GM12878 (cell line): ENCODE results near the gene UBE2E2. TPM values are rescaled to one million over a fixed set of nuclear protein-coding genes. Genes with fewer than 3 reads are reported as not detected.
"Not testable (repeated sequence)": the region's sequence is repeated elsewhere in the genome, so short reads cannot be mapped to it uniquely, and the experiment has no call there.

Source experiments
- ATAC-seq: fragments of 200-7000 bp; cut with Tn5 transposase; 3 replicates; pipeline ENCODE4 v1.9.1; 2020; ENCODE audit warnings: mild to moderate bottlenecking, moderate library complexity
- BruUV-seq: library from RNA; stranded (reverse); fragments of 400-500 nt; replicated peaks from 2 replicates; lab custom pipeline; 2021; lab: Mats Ljungman, UMichigan
- CTCF ChIA-PET: fragments of 300-600 bp; sonication (Branson Sonifier 250); formaldehyde crosslinking; extraction: SDS; loops from one replicate; lab custom pipeline; 2021; ENCODE audit warnings: inconsistent platforms; lab: Yijun Ruan, JAX
- POLR2A ChIA-PET: fragments of 350-600 bp; formaldehyde crosslinking; extraction: SDS; loops from one replicate; lab custom pipeline; 2021; ENCODE audit warnings: inconsistent platforms; lab: Charles Lee
- RAD21 ChIA-PET: fragments of 300-600 bp; sonication (Branson Sonifier 250); formaldehyde crosslinking; loops from one replicate; lab custom pipeline; 2023; ENCODE audit warnings: antibody characterized with exemption; ENCODE audit not compliant: unreplicated experiment; lab: Charles Lee
- SMC1A ChIA-PET: fragments of 300-600 bp; sonication (Branson Sonifier 250); formaldehyde crosslinking; loops from one replicate; lab custom pipeline; 2023; ENCODE audit not compliant: unreplicated experiment, uncharacterized antibody; lab: Charles Lee
- DNase-seq: peaks from one replicate; pipeline ENCODE4 v3.0.0-alpha.2; 2011; ENCODE audit warnings: low read depth, low spot score
- FAIRE-seq: peaks from 3 replicates; lab custom pipeline; 2011; peaks lifted over from hg19 to GRCh38; lab: Jason Lieb, UNC
- H2AFZ ChIP-seq: 2 replicates; pipeline ENCODE4 v1.6.0; 2011; ENCODE audit warnings: low read depth, low read length, control low read depth; ENCODE audit not compliant: control insufficient read depth
- H3K27ac ChIP-seq: 2 replicates; pipeline ENCODE4 v1.5.1; 2011; ENCODE audit warnings: control low read depth; ENCODE audit not compliant: control insufficient read depth, insufficient read depth
- H3K27me3 ChIP-seq, 2 experiments: replicated peaks in 1 of 2; 2 replicates each; pipeline versions ENCODE4 v1.6.0 to v1.6.1; 2011; ENCODE audit warnings: low read length in 1 of 2; ENCODE audit not compliant: control insufficient read depth in 2 of 2, insufficient read depth in 2 of 2
- H3K36me3 ChIP-seq, 2 experiments: 2 replicates each; pipeline ENCODE4 v1.5.1; 2011; ENCODE audit warnings: low read length in 1 of 2; ENCODE audit not compliant: control insufficient read depth in 2 of 2, insufficient read depth in 2 of 2
- H3K4me1 ChIP-seq: 2 replicates; pipeline ENCODE4 v1.6.1; 2011; ENCODE audit warnings: mild to moderate bottlenecking, low read length, moderate library complexity, mixed read lengths; ENCODE audit not compliant: control insufficient read depth, insufficient read depth
- H3K4me2 ChIP-seq: 2 replicates; pipeline ENCODE4 v1.6.0; 2011; ENCODE audit warnings: control low read depth; ENCODE audit not compliant: control insufficient read depth, insufficient read depth
- H3K4me3 ChIP-seq: fragments of 200-600 bp; sonication (generic); 2 replicates; pipeline ENCODE4 v1.5.1; 2016
- H3K79me2 ChIP-seq: 2 replicates; pipeline ENCODE4 v1.6.0; 2011; ENCODE audit warnings: low read length; ENCODE audit not compliant: control insufficient read depth, insufficient read depth
- H3K9ac ChIP-seq: 2 replicates; pipeline ENCODE4 v1.8.0; 2011; ENCODE audit warnings: low read length, control low read depth, mixed read lengths; ENCODE audit not compliant: control insufficient read depth, insufficient read depth
- H3K9me3 ChIP-seq: replicated peaks from 3 replicates; pipeline ENCODE4 v1.5.1; 2011; ENCODE audit warnings: mild to moderate bottlenecking, low read length; ENCODE audit not compliant: control insufficient read depth, insufficient read depth
- H4K20me1 ChIP-seq: 2 replicates; pipeline ENCODE4 v1.6.0; 2011; ENCODE audit not compliant: control insufficient read depth, insufficient read depth
- BCL11A ChIP-seq: IDR thresholded peaks from 2 replicates; pipeline ENCODE4 v1.6.1; 2011; ENCODE audit warnings: low read depth, low read length
- MEF2B ChIP-seq: fragments of 450-650 bp; IDR thresholded peaks from 2 replicates; pipeline ENCODE4 v1.6.1; 2018; ENCODE audit warnings: mild to moderate bottlenecking, moderate library complexity; ENCODE audit not compliant: partially characterized antibody, poor library complexity, severe bottlenecking
- MTA2 ChIP-seq: fragments of 450-650 bp; IDR thresholded peaks from 2 replicates; pipeline ENCODE4 v1.6.1; 2016; ENCODE audit warnings: low read depth, mild to moderate bottlenecking, moderate library complexity
- POU2F2 ChIP-seq: IDR thresholded peaks from 3 replicates; pipeline ENCODE4 v1.6.1; 2011; ENCODE audit warnings: low read depth, mild to moderate bottlenecking, low read length, borderline replicate concordance
- SPI1 ChIP-seq: IDR thresholded peaks from 2 replicates; pipeline ENCODE4 v1.6.1; 2011; ENCODE audit warnings: low read depth, mild to moderate bottlenecking, low read length, moderate library complexity, borderline replicate concordance; ENCODE audit not compliant: insufficient read depth
- TAF1 ChIP-seq: IDR thresholded peaks from 2 replicates; pipeline ENCODE4 v1.6.1; 2011; ENCODE audit warnings: mild to moderate bottlenecking, low read depth, low read length, borderline replicate concordance
- TBL1XR1 ChIP-seq: IDR thresholded peaks from 2 replicates; pipeline ENCODE4 v1.6.1; 2012; ENCODE audit warnings: low read depth, low read length, improper control_type of control experiment
- ZNF274 ChIP-seq: IDR thresholded peaks from one replicate; pipeline ENCODE4 v1.8.0; 2011; ENCODE audit not compliant: insufficient read length, insufficient read depth
- ZNF622 ChIP-seq: fragments of 450-650 bp; IDR thresholded peaks from 2 replicates; pipeline ENCODE4 v1.6.1; 2017; ENCODE audit warnings: mild to moderate bottlenecking, inconsistent platforms
- WGBS: methylation state at CpG from one replicate; pipeline ENCODE4 v1.1.6; 2016; ENCODE audit warnings: low lambda C conversion rate; ENCODE audit not compliant: insufficient replicate concordance, insufficient coverage; ENCODE audit errors: missing lambda C conversion rate; 5-methylcytosine and 5-hydroxymethylcytosine counted together
- in situ Hi-C: fragments of 300-500 bp; cut with MboI; formaldehyde crosslinking; loops from 9 replicates; pipeline ENCODE4 v1.14.3; 2018; ENCODE audit warnings: mixed read lengths
- intact Hi-C: fragments of 100-400 bp; cut with micrococcal nuclease; formaldehyde crosslinking; loops from one replicate; pipeline ENCODE4 v1.14.2; 2022; ENCODE audit not compliant: unreplicated experiment
- polyA plus RNA-seq, 11 experiments: library from polyadenylated mRNA; depleted of rRNA in 4 of 11; unstranded in 6 of 11; stranded (reverse) in 5 of 11; fragments of >200 nt; fragmentation: Nextera tagmentation in 4 of 11; fragmentation: Illumina TruSeq in 1 of 11; extraction: Ambion mirVana in 4 of 11; extraction: Trizol in 1 of 11; gene quantifications; 1 replicate in 1 of 11; 2 replicates in 10 of 11; pipeline versions ENCODE4 v1.2.1 to v1.2.3, GENCODE V29; 2011 to 2016; ENCODE audit warnings: inconsistent platforms in 2 of 11, missing spikeins in 2 of 11, low read depth in 1 of 11
- total RNA-seq, 4 experiments: library from RNA; depleted of rRNA in 3 of 4; stranded (reverse); fragments of >200 nt in 3 of 4; fragmentation: Illumina TruSeq in 1 of 4; extraction: Trizol in 1 of 4; gene quantifications; 2 replicates each; pipeline versions ENCODE4 v1.2.1 to v1.2.3, GENCODE V29; 2013 to 2021
- TF ChIP-seq, protein P1 (sequence below): IDR thresholded peaks from 2 replicates; pipeline ENCODE4 v1.6.1; 2012; ENCODE audit warnings: low read length, inconsistent platforms
- TF ChIP-seq, protein P2 (sequence below): fragments of 450-650 bp; IDR thresholded peaks from 2 replicates; pipeline ENCODE4 v1.6.1; 2016; ENCODE audit warnings: mild to moderate bottlenecking

Gene UBE2E2
- total and polyA plus RNA-seq, 10 of the 15 experiments (the other 5 are each of a cell fraction or from before 2014, with no cell fraction given): 8.7 to 71.0 (median 36.4) TPM

DNA sequence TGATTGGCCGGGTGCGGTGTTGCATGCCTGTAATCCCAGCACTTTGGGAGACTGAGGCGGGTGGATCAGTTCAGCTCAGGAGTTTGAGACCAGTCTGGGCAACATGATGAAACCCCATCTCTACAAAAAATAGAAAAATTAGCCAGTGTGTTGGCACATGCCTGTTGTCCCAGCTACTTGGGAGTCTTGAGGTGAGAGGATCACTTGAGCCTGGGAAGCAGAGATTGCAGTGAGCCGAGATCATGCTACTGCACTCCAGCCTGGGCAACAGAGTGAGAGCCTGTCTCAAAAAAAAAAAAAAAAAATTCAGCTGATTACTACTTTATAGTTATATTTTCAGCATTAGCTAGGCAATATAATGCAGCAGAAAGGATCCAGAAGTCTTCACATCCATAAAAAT, 133.7 kb downstream of the UBE2E2 start:
- H3K4me3 ChIP-seq, H3K9ac ChIP-seq, H2AFZ ChIP-seq, in situ Hi-C loops, H3K27me3 ChIP-seq, H3K4me2 ChIP-seq, FAIRE-seq, BruUV-seq, intact Hi-C loops, H3K36me3 ChIP-seq, H3K79me2 ChIP-seq, H3K9me3 ChIP-seq, DNase-seq, H4K20me1 ChIP-seq, ATAC-seq, H3K27ac ChIP-seq: not testable (repeated sequence)
- RAD21 ChIA-PET: interaction anchor here (0.7 to 1.3 kb wide), 3 partner anchors 78 to 443 kb away, joined by 3 to 6 read pairs (median 3); no protein-coding TSS in a partner anchor
- POLR2A ChIA-PET: interaction anchor here (1.2 kb wide), 1 partner anchor 44 kb away, joined by 3 read pairs; no protein-coding TSS in a partner anchor
- CTCF ChIA-PET: interaction anchor here (0.5 kb wide), 1 partner anchor 439 kb away, joined by 3 read pairs; no protein-coding TSS in a partner anchor
- peaks cover 19% of the 10 kb centered on the region for H3K4me1 ChIP-seq
- SMC1A ChIA-PET: interaction anchor here (0.9 to 1.2 kb wide), 3 partner anchors 15 to 23 kb away, joined by 3 to 5 read pairs (median 3); no protein-coding TSS in a partner anchor
- 100% methylated on average over 4 of the region's 4 CpGs for WGBS

DNA sequence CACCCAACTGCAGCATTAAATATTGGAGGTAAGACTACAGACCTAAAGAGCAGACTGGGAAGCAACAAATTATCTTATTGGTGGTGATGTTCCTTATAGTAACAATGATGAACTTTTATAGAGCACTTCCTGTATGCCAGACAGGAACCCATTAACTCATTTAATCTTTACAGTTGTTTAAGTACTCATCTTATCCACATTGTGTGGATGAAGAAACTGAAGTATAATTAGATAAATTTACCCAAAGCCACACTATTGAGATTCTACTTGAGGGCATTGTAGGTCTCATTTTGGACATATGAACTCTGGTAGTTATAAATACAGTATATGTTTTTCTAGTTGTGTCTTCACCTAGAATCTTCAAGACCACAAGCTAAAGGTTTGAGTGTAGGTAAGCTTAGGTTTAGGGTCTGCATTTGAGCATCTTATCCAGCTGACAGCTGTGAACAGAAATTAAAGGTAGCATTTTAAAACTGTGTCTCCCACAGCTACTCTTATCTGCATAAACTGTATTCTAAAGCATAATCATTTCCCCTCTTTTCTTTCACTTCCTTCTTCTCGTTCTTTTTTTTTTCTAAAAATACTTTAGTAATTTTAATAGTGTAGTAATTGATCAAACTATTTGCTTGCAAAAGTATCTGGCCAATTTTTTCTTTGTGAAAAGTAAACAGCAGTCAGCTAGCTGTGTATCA, 138.2 kb downstream of the UBE2E2 start:
- DNase-seq (peak; percentile 8), FAIRE-seq (no peak), ATAC-seq (peak; percentile 81)
- intact Hi-C loops: no loop called here
- Histone ChIP-seq H3K9me3 (no peaks in the 10 kb centered on the region), H4K20me1 (no peaks in the 10 kb centered on the region), H3K27ac (peak overlapping the region; percentile 46), H3K4me3 (peak overlapping the region; percentile 13; the same call in 1 of the 2 replicates), H3K27me3 (no peaks in the 10 kb centered on the region), H2AFZ (0 out of 2 replicates have a peak overlapping the region, but pooled peaks have one; percentile 21), H3K79me2 (peaks cover 7% of the 10 kb centered on the region), H3K36me3 (no peaks in the 10 kb centered on the region), H3K4me1 (peaks cover 22% of the 10 kb centered on the region), H3K4me2 (peak overlapping the region; percentile 73), H3K9ac (no peak overlapping the region)
- in situ Hi-C loops: no loop called here
- ChIA-PET RAD21 (interaction anchor here (0.6 to 1.6 kb wide), 10 partner anchors 11 to 492 kb away, joined by 3 to 10 read pairs (median 3); no protein-coding TSS in a partner anchor), CTCF (interaction anchor here (0.6 to 1.4 kb wide), 4 partner anchors 16 to 248 kb away, joined by 3 to 4 read pairs (median 4); no protein-coding TSS in a partner anchor), SMC1A (interaction anchor here (0.6 to 1.6 kb wide), 5 partner anchors 11 to 252 kb away, joined by 3 to 5 read pairs (median 4); no protein-coding TSS in a partner anchor), POLR2A (interaction anchor here (0.6 kb wide), 2 partner anchors 38 to 116 kb away, joined by 3 read pairs; no protein-coding TSS in a partner anchor)
- no TSS peak for BruUV-seq
- 0% methylated on average over 1 of the region's 1 CpG for WGBS
- TF ChIP-seq POU2F2 (peak; percentile 54; the same call in 1 of the 3 replicates), ZNF622 (no peak), BCL11A (no peak), ZNF274 (no peak), MTA2 (peak; percentile 33; the same call in 1 of the 2 replicates), MEF2B (peak; percentile 39), SPI1 (peak; percentile 84), TBL1XR1 (no peak), TAF1 (no peak)
- TF ChIP-seq, protein P1, sequence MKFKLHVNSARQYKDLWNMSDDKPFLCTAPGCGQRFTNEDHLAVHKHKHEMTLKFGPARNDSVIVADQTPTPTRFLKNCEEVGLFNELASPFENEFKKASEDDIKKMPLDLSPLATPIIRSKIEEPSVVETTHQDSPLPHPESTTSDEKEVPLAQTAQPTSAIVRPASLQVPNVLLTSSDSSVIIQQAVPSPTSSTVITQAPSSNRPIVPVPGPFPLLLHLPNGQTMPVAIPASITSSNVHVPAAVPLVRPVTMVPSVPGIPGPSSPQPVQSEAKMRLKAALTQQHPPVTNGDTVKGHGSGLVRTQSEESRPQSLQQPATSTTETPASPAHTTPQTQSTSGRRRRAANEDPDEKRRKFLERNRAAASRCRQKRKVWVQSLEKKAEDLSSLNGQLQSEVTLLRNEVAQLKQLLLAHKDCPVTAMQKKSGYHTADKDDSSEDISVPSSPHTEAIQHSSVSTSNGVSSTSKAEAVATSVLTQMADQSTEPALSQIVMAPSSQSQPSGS: peak; percentile 65
- TF ChIP-seq, protein P2, sequence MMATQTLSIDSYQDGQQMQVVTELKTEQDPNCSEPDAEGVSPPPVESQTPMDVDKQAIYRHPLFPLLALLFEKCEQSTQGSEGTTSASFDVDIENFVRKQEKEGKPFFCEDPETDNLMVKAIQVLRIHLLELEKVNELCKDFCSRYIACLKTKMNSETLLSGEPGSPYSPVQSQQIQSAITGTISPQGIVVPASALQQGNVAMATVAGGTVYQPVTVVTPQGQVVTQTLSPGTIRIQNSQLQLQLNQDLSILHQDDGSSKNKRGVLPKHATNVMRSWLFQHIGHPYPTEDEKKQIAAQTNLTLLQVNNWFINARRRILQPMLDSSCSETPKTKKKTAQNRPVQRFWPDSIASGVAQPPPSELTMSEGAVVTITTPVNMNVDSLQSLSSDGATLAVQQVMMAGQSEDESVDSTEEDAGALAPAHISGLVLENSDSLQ: 0 out of 2 replicates have a peak, but pooled peaks have one; percentile 9
